SK-N-SH treated with all-trans-retinoic acid at 6 μM for 48 hours (cell line): ENCODE results near the gene C2orf80.

Experiments used
- ATAC-seq: fragments of 200-7000 bp; cut with Tn5 transposase; 3 replicates; pipeline ENCODE4 v1.9.1; 2020; ENCODE audit warnings: mild to moderate bottlenecking, moderate library complexity
- ARNTL ChIP-seq: fragments of 450-650 bp; formaldehyde crosslinking; IDR thresholded peaks from 2 replicates; pipeline ENCODE4 v1.5.0; 2020; ENCODE audit warnings: low read depth, mild to moderate bottlenecking, moderate library complexity, borderline replicate concordance
- BACH2 ChIP-seq: fragments of 250-450 bp; sonication (Bioruptor Pico); IDR thresholded peaks from 2 replicates; pipeline ENCODE4 v1.9.0; 2021; ENCODE audit warnings: mild to moderate bottlenecking, borderline replicate concordance
- CREB5 ChIP-seq: fragments of 250-450 bp; sonication (Bioruptor Pico); IDR thresholded peaks from 2 replicates; pipeline ENCODE4 v1.5.1; 2020; ENCODE audit warnings: low read depth, mild to moderate bottlenecking, moderate library complexity
- CSDC2 ChIP-seq: fragments of 250-450 bp; sonication (Bioruptor Pico); IDR thresholded peaks from 2 replicates; pipeline ENCODE4 v1.5.0; 2020; ENCODE audit warnings: mild to moderate bottlenecking, moderate library complexity
- ESRRG ChIP-seq: fragments of 250-450 bp; sonication (Bioruptor Pico); IDR thresholded peaks from 2 replicates; pipeline ENCODE4 v1.6.1; 2021; ENCODE audit warnings: mild to moderate bottlenecking
- GLIS3 ChIP-seq: fragments of 250-450 bp; sonication (Bioruptor Pico); IDR thresholded peaks from 2 replicates; pipeline ENCODE4 v1.5.0; 2020; ENCODE audit warnings: mild to moderate bottlenecking, moderate library complexity
- ISL1 ChIP-seq: fragments of 250-450 bp; sonication (Bioruptor Pico); IDR thresholded peaks from 2 replicates; pipeline ENCODE4 v2.1.2; 2022; ENCODE audit warnings: mild to moderate bottlenecking, moderate library complexity
- OSR1 ChIP-seq: fragments of 250-450 bp; sonication (Bioruptor Pico); IDR thresholded peaks from 2 replicates; pipeline ENCODE4 v1.8.0; 2022; ENCODE audit warnings: moderate library complexity, mild to moderate bottlenecking, inconsistent platforms
- PPARA ChIP-seq: fragments of 250-450 bp; sonication (Bioruptor Pico); IDR thresholded peaks from 2 replicates; pipeline ENCODE4 v1.5.0; 2020; ENCODE audit warnings: mild to moderate bottlenecking, borderline replicate concordance
- RARB ChIP-seq: fragments of 250-450 bp; sonication (Bioruptor Pico); IDR thresholded peaks from 2 replicates; pipeline ENCODE4 v1.8.0; 2021; ENCODE audit warnings: mild to moderate bottlenecking, moderate library complexity
- SNAI2 ChIP-seq: fragments of 250-450 bp; sonication (Bioruptor Pico); IDR thresholded peaks from 2 replicates; pipeline ENCODE4 v1.5.0; 2020; ENCODE audit warnings: mild to moderate bottlenecking, moderate library complexity
- TCF4 ChIP-seq: fragments of 250-450 bp; sonication (Bioruptor Pico); IDR thresholded peaks from 2 replicates; pipeline ENCODE4 v1.8.0; 2021; ENCODE audit warnings: mild to moderate bottlenecking, moderate library complexity, borderline replicate concordance
- TSHZ2 ChIP-seq: fragments of 250-450 bp; sonication (Bioruptor Pico); IDR thresholded peaks from 2 replicates; pipeline ENCODE4 v1.5.0; 2020; ENCODE audit warnings: mild to moderate bottlenecking, moderate library complexity
- ZC3H10 ChIP-seq: fragments of 250-450 bp; sonication (Bioruptor Pico); IDR thresholded peaks from 2 replicates; pipeline ENCODE4 v1.5.1; 2021; ENCODE audit warnings: mild to moderate bottlenecking, moderate library complexity
- ZFP3 ChIP-seq: fragments of 250-450 bp; sonication (Bioruptor Pico); IDR thresholded peaks from 2 replicates; pipeline ENCODE4 v1.5.0; 2020; ENCODE audit warnings: mild to moderate bottlenecking, moderate library complexity
- ZFP30 ChIP-seq: fragments of 450-650 bp; formaldehyde crosslinking; IDR thresholded peaks from 2 replicates; pipeline ENCODE4 v1.5.0; 2022; ENCODE audit warnings: mild to moderate bottlenecking, moderate library complexity
- ZNF565 ChIP-seq: fragments of 450-650 bp; formaldehyde crosslinking; conservative IDR thresholded peaks from 2 replicates; pipeline ENCODE4 v1.5.0; 2020; ENCODE audit warnings: low read depth, mild to moderate bottlenecking, moderate library complexity
- ZNF70 ChIP-seq: fragments of 450-650 bp; formaldehyde crosslinking; IDR thresholded peaks from 2 replicates; pipeline ENCODE4 v1.5.0; 2020; ENCODE audit warnings: mild to moderate bottlenecking, moderate library complexity
- ZNF8 ChIP-seq: fragments of 450-650 bp; formaldehyde crosslinking; IDR thresholded peaks from 2 replicates; pipeline ENCODE4 v1.5.0; 2020; ENCODE audit warnings: mild to moderate bottlenecking, moderate library complexity
- TF ChIP-seq, protein P1 (sequence below): fragments of 250-450 bp; sonication (Bioruptor Pico); IDR thresholded peaks from 2 replicates; pipeline ENCODE4 v1.5.1; 2021; ENCODE audit warnings: mild to moderate bottlenecking, moderate library complexity
- TF ChIP-seq, protein P2 (sequence below): fragments of 250-450 bp; sonication (Bioruptor Pico); IDR thresholded peaks from 2 replicates; pipeline ENCODE4 v1.8.0; 2020; ENCODE audit warnings: mild to moderate bottlenecking, moderate library complexity, borderline replicate concordance

Gene C2orf80

GRCh38 chr2:208228476-208228875, 38.6 kb upstream of the C2orf80 start:
- no peak for TF ChIP-seq PPARA (CRISPR knock-in tag)
- no peak for TF ChIP-seq CREB5 (CRISPR knock-in tag)
- no peak for TF ChIP-seq ZNF8 (CRISPR knock-in tag)
- no peak for TF ChIP-seq TSHZ2 (CRISPR knock-in tag)
- no peak for TF ChIP-seq ZFP3
- no peak for TF ChIP-seq ESRRG (CRISPR knock-in tag)
- no peak for TF ChIP-seq ZNF565 (CRISPR knock-in tag)
- TF ChIP-seq RARB (CRISPR knock-in tag) = no peak
- TF ChIP-seq GLIS3 (CRISPR knock-in tag) = no peak
- TF ChIP-seq, all 23 proteins: peak for 0
- ATAC-seq = no peak

DNA sequence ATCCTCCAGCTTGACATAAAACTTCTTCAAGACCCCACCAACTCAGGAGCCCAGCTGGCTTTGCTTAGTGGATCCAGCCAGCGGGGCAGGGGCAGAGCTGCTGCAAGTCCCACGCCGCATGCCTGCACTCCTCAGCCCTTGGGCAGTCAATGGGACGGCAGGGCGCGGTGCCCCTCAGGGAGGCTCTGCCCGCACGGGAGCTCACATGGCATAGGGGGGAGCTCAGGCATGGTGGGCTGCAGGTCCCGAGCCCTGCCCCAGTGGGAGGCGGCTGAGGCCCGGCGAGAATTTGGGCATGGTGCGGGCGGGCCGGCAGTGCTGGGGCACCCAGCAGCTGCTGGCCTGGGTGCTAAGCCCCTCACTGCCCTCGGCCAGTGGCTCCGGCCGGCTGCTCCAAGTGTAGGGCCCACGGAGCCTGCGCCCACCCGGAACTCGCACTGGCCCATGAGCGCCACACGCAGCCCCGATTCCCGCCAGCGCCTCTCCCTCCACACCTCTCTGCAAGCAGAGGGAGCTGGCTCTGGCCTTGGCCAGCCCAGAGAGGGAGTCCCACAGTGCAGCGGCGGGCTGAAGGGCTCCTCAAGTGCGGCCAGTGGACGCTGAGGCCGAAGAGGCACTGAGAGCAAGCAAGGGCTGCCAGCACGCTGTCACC, 37.9 kb upstream of the C2orf80 start:
- no peak for ATAC-seq
- TF ChIP-seq CSDC2 (CRISPR knock-in tag) (no peak), RARB (CRISPR knock-in tag) (no peak), ZNF8 (CRISPR knock-in tag) (no peak), ARNTL (CRISPR knock-in tag) (no peak), GLIS3 (CRISPR knock-in tag) (no peak), TCF4 (CRISPR knock-in tag) (no peak), ISL1 (CRISPR knock-in tag) (no peak), ZC3H10 (no peak), ZNF565 (CRISPR knock-in tag) (no peak), OSR1 (CRISPR knock-in tag) (no peak), ZFP30 (CRISPR knock-in tag) (no peak), ZNF70 (CRISPR knock-in tag) (no peak), BACH2 (no peak), CREB5 (CRISPR knock-in tag) (no peak), TSHZ2 (CRISPR knock-in tag) (no peak), PPARA (CRISPR knock-in tag) (no peak), ZFP3 (no peak), SNAI2 (CRISPR knock-in tag) (no peak)
- TF ChIP-seq, protein P1, sequence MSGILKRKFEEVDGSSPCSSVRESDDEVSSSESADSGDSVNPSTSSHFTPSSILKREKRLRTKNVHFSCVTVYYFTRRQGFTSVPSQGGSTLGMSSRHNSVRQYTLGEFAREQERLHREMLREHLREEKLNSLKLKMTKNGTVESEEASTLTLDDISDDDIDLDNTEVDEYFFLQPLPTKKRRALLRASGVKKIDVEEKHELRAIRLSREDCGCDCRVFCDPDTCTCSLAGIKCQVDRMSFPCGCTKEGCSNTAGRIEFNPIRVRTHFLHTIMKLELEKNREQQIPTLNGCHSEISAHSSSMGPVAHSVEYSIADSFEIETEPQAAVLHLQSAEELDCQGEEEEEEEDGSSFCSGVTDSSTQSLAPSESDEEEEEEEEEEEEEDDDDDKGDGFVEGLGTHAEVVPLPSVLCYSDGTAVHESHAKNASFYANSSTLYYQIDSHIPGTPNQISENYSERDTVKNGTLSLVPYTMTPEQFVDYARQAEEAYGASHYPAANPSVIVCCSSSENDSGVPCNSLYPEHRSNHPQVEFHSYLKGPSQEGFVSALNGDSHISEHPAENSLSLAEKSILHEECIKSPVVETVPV (CRISPR knock-in tag) = no peak
- TF ChIP-seq, protein P2, sequence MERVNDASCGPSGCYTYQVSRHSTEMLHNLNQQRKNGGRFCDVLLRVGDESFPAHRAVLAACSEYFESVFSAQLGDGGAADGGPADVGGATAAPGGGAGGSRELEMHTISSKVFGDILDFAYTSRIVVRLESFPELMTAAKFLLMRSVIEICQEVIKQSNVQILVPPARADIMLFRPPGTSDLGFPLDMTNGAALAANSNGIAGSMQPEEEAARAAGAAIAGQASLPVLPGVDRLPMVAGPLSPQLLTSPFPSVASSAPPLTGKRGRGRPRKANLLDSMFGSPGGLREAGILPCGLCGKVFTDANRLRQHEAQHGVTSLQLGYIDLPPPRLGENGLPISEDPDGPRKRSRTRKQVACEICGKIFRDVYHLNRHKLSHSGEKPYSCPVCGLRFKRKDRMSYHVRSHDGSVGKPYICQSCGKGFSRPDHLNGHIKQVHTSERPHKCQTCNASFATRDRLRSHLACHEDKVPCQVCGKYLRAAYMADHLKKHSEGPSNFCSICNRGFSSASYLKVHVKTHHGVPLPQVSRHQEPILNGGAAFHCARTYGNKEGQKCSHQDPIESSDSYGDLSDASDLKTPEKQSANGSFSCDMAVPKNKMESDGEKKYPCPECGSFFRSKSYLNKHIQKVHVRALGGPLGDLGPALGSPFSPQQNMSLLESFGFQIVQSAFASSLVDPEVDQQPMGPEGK (CRISPR knock-in tag) = no peak
- TF ChIP-seq, all 23 proteins: peak for 0
